GM19438 (cell line): ENCODE results near the gene CLK1.
"Not testable (repeated sequence)": the region's sequence is repeated elsewhere in the genome, so short reads cannot be mapped to it uniquely, and the experiment has no call there.

Source experiments
- ATAC-seq: cut with Tn5 transposase; IDR thresholded peaks from one replicate; pipeline ENCODE4 v1.9.1; 2021; ENCODE audit warnings: low read depth; ENCODE audit not compliant: unreplicated experiment

The CLK1 gene

DNA sequence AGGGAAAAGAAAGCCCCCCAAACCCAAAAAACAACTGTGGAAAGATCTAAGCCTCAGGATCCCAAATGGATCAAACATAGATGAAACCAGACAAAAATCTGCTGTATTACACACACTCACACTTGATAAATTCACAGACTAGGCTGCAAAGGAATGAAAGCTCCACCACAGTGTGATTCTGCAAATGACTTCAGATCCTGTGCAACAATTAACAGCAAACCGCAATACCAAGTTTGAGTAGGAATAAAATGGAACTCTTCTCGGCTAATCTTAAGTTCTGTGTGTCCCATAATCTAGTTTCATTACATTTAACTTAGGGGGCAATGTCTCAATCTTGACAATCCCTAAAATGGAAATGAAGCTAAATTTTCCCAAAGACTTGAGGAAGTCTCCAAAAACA, 11.9 kb downstream of the CLK1 start:
- ATAC-seq: no peak

DNA sequence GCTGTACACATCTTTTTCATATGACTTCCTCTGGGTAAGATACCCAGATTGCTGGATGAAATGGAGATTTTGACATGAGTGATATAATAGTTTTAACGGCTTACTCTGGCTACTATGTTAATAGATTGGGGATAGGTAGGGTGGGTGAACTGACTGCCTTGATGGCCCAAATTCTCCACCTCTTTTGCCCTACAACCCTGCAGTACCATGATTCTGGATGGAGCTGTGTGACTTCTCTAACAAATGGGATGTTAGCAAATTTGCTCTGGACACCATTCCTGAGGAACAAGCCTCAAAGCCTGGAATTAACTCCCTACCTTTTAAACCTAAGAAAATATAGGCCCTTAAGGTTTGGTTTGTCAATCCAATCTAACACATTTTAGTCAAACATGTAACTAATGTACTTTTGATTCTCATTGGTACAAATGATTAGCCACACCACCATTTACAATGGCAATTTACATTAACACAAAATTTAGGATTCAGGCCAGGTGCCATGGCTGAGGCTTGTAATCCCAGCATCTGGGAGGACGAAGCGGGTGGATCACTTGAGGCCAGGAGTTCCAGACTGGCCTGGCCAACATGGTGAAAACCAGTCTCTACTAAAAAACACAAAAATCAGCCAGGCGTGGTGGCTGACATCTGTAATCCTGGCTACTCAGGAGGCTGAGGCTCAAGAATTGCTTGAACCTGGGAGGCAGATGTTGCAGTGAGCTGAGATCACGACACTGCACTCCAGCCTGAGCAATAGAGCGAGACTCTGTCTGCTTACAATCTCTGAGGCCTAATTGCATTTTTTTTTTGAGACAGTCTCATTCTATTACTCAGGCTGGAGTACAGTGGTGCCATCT, 12.8 kb downstream of the CLK1 start:
- ATAC-seq: no peak

DNA sequence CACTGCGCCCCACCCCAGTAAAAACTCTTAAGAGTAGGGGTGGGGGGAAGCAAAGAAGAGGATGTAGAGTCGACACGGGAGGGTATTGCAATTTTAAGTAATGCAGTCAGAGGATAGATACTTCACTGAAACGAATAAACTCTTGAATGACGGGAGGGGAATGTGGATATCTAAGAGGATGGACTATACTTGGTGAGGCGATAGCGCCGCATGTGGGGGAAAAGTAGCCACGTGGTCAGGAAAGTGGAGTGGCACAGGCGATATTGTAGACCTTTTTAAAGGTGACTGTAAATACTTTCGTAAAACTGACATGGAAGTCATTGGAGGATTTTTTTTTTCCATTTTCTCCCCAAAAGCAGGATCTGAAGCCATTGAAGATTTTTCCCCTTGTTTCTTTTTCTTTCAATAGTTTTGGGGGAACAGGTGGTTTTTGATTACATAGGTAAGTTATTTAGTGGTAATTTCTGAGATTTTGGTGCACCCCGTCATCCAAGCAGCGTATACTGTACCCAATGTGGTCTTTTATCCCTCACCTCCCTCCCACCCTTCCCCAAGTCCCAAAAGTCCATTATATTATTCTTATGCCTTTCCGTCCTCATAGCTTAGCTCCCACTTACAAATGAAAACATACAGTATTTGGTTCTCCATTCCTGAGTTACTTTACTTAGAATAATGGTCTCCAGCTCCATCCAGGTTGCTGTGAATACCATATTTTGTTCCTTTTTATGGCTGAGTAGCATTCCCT, 13.8 kb downstream of the CLK1 start:
- no peak for ATAC-seq

DNA sequence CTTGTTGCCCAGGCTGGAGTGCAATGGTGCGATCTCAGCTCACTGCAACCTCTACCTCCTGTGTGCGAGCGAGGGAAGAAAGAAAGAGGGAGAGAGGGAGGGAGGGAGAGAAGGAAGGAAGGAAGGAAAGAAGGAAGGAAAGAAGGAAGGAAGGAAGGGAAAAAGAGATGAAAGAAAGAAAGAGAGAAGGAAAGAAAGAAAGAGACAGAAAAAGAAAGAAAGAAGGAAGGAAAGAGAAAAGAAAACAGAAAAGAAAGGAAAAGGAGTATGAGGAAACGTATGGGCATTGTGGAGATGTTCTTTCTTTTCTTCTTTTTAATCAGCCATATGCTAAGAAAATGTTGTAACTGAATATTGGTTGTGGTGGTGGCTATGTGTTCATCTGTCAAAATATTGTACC, 16.5 kb downstream of the CLK1 start:
- no peak for ATAC-seq

DNA sequence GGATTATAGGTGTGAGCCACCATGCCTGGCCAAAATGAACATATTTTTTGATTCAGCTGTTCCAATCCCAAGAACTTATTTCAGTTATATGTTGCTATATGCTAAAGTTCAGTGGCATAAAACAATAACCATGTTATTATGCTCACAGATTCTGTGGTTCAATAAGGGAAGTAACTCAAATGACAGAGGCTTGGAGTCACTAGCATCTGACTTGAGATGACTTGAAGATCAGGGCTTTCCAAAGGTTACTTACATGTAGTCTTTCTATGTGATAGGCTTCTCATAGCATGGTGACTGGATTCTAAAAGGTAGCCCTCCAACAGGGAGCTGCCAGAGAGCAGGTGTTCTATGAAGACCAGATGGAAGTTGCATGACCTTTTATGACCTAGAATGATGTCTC, 17.2 kb downstream of the CLK1 start:
- ATAC-seq: no peak

DNA sequence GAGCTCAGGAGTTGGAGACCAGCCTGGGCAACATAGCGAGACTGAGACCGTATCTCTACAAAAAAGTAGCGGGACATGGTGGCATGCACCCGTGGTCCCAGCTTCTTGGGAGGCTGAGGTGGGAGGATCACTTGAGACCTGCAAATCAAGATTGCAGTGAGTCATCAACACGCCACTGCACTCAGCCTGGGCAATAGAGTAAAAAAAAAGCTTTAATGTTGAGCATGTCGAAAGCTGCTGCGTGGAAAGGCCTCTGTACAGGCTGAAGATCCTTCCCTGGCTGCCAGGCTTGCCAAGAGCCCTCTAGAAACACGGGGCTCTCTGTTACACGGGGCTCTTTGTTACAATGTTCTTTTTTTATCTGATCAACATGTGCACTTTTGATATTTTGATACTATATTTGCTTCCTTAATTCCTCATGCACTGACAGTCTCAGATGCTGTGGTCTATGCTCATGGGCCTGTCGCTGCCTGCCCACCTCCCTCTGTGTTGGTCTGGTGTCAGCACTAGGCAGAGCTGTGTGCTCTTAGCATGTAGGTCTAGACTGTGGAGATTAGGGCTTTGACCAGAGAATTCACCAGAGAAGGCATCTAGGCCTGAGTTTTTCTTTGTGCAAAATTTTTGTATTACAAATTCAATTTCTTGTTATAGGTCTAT, 18.7 kb downstream of the CLK1 start:
- ATAC-seq: no peak

DNA sequence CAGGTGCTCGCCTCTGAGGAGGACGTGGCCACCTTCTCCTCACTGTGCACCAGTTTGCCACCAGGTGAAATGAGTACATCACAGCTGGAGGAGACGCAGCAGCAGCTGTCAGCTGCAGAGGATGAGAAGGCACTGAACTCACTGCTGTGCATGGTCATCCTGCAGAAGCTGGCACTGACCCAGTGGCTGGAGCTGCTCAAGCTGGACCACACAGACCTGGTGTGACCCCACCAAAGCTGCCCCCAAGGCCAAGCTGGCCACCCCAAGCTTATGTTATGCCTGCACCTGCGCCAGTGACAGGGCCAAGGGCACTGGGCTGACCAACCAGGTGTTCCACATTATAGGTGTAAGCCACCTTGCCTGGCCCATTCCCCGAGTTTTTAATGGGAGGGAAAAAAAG, 19.3 kb downstream of the CLK1 start:
- ATAC-seq: no peak

DNA sequence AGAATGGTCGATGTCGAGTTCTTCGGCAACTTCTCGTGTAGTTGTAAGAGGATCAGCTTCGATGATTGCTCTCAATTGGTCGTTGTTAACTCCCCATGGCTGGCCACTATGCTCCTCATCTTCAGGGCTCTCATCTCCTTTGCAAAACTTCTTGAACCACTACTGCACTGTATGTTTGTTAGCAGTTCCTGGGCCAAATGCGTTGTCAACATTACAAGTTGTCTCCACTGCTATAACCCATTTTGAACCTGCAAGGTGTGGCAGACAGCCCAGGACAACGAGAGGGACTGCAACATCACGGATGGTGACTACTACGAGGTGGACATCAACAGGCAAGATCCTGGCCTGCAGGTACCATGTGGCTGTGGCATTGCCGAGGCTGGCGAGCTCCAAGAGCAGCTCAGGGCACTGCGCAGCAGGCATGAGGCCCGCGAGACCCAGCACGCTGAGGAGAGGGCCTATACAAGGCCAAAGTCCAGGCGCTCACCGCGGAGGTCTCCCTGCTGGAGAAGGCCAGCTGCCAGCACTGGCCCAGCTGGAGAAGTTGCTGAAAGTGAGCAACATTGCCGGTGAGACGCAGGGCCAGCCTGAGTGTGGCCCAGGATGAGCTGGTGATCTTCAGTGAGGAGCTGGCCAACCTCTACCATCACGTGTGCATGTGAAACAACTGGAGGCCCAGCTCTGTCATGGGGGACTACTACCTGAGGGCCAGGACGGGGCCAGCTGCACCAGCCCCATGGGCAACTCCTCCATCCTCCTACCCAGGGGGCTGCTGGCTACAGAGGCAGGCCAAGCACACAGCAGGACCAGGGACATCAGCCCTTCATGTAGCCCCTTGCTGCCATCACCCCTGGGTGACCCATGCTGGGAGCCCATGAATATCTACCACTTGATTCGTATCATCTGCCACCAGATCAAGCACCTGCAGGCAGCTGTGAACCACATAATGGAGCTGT, 20.2 kb downstream of the CLK1 start:
- ATAC-seq: no peak

DNA sequence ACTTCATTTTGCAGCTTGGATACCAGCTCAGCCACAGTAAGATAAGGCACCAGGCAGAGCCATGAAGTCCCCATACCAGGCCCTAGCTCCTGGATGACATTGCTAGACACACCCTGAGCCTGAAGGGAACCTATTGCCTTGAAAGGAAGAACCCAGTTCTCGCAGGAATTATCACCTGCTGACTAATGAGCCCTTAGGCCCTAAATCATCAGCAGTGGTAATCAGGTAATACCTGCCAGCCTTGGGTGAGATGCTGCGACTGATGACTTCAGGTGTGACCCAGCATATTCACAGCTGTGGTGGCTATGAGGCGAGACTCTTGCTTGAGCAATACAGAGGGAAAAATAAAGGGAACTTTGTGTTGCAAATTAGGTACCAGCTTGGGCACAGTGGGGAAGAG, 24.9 kb downstream of the CLK1 start:
- ATAC-seq: no peak

DNA sequence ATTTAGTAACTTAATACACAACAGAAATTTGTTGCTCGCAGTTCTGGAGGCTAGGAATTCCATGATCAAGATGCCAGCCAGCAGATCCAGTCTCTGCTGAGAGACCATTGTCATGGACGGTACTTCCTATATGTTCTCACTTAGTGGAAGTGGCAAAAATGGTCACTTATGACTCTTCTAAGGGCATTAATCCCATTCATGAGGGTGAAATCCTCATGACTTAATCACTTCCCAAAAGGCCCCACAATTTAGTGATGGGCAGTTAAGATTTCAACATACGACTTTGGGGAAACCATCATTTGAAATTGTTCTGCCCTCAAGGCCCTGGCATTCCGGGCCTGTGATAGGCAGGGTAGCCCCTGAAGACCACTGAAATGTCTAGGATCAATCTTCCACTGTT, 29.8 kb downstream of the CLK1 start:
- no peak for ATAC-seq

DNA sequence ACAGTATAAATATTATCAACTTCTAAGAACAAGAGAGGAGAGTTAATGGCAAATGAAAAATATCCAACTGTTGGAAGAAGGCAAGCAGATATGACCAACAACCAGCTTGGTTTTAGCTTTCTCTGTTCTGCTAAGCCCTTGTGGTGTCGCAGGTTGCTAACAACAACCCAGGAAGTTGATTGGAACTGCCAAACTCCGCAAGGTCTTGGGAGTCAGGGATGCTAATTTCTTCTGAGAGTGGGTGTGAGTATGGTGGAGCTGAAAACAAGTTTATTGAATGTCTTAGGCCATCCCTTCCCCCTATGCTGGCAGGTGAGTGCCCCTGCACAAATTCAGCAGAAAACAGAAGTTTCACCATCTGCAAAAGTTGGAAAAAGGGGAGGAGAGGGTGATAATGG, 35.2 kb downstream of the CLK1 start:
- no peak for ATAC-seq

DNA sequence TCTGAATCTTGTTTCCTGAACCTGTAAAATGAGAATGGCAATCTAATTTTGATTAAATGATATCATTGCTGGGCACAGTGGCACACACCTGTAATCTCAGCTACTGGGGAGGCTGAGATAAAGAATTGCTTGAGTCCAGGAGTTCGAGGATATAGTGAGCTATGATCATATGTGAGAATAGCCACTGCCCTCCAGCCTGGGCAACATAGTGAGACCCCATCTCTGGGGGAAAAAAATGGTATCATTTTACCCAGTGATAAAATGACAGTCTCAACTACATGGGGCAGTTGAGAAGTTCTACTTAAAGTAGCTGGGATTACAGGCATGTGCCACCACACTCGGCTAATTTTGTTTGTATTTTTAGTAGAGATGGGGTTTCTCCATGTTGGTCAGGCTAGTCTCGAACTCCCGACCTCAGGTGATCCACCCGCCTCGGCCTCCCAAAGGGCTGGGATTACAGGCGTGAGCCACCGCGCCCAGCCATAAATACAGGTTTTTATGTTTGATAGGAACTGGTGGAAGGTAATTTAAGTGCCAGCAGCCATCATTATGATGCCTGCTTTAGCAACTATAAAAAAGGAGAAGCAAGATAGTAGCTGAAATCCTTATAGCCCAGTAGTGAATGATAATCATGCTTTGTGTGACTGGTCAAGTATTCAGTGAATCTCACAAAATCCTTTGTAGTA, 35.7 kb downstream of the CLK1 start:
- no peak for ATAC-seq

DNA sequence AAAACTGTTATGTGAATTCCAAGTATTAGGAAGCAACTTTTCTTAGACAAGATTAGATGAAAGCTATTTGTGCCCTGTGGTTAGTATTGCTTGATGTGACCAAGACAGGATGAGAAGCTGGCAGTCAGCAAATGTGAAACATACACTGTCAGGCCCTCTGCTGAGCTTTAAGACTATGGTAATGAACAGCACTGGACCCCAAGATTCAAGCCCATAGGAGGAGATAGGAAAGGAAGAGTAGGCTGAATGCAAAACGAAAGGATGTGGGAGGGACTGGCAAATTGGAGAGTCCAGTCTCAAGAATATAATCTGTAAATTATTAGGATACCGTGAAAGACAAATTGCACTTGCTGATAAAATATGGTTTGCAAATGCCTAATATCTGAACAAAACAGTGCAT, 36.4 kb downstream of the CLK1 start:
- ATAC-seq: no peak

DNA sequence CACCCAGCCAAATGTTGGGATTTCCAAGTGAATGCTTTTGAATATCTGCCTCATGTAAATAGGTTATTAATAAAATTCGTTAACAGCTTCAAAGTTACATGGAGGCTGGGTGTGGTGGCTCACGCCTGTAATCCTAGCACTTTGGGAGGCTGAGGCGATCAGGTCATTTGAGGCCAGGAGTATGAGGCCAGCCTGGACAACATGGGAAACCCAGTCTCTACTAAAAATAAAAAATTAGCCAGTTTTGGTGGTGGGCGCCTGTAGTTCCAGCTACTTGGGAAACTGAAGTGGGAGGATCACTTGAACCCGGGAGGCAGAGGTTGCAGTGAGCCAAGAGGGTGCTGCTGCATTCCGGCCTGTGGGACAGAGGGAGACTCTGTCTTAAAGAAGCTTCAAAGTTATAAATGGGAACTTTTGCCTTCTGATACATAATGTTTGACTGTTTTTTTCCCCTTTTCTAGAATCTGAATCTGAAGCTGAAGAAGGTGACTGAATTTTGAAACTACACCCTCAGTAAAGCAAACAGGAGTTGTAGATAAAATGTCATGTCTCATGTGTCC, 42.7 kb downstream of the CLK1 start:
- ATAC-seq: no peak

DNA sequence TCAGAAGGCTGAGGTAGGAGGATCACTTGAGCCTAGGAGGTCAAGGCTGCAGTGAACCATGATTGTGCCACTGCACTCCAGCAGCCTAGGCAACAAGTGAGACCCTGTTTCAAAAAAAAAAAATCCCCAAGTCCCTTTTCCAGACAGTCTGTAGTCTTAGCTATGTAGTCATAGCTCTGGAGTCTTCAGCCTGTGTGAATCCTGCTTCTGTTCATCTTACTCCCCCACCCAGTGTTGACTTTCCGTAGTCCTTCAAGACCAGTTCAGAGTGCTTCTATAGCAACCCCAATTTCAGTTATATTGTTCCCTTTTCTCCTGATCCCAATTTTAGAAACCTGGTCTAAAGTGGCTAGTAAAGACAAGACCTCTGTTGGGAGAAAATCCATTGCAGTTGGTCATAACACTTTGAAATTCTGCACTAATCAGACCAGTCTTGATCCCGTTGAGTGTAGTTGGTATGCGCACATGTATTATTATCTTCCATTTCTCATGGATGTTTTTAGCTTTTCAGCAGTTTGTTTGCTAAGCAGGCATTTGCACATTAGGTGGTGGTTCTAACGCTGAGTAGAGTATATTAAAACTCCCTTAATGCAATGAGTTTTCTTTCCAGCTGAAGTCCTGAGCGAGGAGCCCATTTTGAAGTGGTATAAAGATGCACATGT, 43.8 kb downstream of the CLK1 start:
- no peak for ATAC-seq

DNA sequence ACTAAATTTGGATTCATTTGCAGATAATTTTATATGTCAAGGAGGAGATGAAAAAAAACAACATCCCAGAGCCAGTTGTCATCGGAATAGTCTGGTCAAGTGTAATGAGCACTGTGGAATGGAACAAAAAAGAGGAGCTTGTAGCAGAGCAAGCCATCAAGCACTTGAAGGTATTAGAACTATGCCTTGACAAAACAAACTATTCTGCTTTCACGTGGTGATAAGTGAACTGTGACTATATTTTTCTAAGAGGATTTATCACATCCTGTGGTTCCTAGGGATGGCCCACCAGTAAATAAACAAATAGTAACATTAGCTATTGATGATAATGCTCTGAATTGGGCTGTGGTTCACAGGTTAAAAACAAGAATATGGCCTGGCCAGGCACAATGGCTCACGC, 45.7 kb downstream of the CLK1 start:
- ATAC-seq: not testable (repeated sequence)

DNA sequence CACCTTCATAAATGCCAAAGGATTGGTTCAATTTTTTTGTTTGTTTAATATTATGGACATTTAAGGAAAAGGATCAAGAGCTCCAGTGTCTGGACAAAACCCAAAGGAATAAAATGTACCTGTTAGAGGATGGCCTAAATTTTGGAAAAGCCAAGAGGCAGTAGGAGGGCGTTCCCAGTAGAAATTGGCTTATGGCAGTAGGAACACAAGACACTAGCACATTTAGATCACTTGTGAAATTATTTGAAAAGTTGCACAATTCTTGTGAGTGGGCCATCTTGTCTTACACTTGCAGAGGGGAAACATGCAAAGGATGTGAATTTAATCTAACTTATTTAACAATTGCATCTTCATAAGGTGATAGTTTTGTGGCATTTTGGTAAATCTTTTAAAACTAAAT, 49.5 kb downstream of the CLK1 start:
- no peak for ATAC-seq

DNA sequence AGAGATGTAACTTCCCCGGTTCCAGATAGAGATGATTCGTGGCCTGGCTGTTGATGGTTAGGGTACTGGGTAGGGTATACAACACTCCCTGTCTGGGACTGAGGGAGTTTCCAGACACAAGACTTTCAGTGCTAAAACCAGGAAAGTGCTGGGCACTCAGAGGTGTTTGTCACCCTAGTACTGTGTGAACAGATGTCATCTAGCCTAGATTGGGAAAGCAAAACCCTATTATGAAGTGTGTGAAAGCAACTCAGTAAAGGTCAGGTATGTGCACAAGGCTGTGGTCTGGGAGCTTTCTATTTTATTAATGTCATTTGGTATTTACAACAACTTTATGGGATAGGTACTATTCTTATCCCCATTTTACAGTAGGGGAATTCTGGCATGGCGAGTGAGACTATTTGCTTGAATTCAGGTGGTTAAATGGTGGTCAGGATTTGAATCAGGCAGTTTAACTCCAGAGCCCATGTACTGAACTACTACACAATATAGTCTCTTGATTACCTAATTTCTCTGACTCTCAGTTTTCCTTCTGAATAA, 50.1 kb downstream of the CLK1 start:
- no peak for ATAC-seq
